Activated CD8-positive, alpha-beta memory T cell treated with anti-CD3 and anti-CD28 coated beads for 4 hours (primary cell): ENCODE data around the gene ZNF441.
"Not testable (repeated sequence)": the region's sequence is repeated elsewhere in the genome, so short reads cannot be mapped to it uniquely, and the experiment has no call there.

ENCODE experiments used
- DNase-seq, 2 donors: peaks; one replicate each; pipeline ENCODE4 v3.0.0-alpha.2; 2020; ENCODE audit warnings: low read depth in 2 of 2

The ZNF441 gene

DNA sequence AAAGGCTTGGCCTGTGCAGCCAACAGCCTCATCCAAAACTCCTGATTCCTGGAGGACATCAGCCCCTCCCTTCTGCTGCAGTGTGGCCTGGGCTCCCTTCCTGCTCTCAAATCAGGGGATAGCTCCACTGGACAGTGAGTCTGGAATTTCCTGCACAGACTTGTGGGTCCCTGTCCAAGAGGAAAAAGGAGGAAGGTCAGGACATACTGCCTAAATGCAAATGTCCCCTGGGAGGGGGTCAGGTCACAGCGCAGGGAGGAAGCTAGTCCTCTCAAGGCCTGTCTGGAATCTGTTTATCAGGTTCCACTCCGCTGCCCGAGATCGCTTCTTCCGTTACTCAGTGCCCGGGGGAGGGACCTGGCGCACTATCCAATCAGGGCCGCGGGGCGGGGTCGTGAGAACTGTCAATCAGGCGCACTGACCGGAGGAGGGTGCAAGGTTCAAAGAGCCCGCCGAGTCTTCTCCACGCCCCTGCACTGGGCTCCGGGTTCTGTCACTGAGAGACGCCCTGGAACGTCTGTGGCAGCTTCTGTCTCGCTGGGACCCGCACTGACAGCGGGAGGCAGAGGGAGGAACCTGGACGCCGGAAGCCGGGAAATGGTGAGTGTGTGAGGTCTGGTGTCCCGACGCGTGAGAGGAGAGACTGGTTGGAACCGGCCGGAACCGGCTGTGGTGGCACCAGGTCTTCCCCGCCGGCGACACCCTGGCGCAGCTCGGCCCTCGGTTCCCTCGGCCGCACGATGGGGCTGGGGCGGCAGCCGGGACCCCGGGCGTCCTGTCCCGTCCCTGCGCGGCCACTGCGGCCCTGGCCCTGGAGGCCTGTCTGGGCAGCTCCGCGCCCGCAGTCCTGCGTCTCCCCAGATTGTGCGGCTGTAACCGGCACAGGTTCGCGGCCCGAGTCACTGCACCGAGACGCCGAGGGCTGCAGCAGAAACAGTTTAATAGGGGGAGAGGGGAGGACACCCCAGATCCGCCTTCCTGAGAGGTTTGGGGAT lies at the start of gene ZNF441:
Gene ZNF441 (plus strand): TSS at position 404 of the 995 bp plus-strand sequence. CDS start 194 bp downstream, at position 598.
- peak; percentile 84 to 86 for DNase-seq

DNA sequence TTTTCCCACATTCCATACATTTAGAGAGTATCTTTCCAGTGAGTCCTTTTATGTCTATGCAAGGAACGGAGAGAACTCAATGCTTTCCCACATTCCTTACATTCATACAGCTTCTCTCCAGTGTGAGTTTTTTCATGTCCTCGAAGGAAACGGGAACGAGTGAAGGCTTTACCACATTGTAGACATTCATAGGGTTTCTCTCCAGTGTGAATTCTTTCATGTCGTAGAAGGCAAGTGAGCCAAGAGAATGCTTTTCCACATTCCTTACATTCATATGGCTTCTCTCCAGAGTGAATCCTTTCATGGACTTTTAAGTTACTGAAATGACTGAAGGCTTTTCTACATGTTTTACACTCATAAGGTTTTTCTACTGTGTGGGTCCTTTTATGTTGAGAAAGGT lies 45.1 kb upstream of the ZNF441 start:
- DNase-seq: no peak

DNA sequence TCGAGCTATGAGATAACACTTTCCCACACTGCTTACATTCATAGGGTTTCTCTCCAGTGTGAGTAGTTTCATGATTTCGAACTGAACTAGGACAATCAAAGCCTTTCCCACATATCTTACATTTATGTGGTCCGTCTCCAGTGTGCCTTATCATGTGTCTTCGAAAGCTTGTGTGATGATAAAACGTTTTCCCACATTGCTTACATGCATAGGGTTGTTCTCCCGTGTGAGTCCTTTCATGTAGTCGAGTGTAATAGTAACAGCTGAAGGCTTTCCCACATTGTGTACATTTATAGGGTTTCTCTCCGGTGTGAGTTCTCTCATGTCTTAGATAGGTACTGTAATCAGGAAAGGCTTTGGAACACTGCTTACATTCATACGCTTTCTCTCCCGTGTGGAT lies 44.4 kb upstream of the ZNF441 start:
- DNase-seq: no peak

DNA sequence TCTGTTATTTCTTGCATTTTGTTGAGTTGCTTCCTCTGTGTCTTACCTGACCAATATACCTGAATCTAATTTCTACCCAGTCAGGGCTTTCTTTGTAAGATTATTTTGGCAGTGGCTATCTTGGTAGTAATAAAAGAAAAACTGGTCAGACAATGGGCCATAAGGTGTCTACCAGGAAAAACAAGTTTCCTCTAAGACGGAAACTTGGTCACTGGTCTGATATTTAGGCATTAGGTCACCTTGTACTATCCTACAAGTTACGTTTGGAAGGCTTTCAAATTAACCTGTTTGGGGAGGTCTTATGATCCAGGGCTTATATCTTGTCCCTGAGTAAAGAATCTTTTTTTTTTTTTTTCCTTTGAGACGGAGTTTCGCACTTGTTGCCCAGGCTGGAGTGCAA lies 37.2 kb upstream of the ZNF441 start:
- no peak for DNase-seq

DNA sequence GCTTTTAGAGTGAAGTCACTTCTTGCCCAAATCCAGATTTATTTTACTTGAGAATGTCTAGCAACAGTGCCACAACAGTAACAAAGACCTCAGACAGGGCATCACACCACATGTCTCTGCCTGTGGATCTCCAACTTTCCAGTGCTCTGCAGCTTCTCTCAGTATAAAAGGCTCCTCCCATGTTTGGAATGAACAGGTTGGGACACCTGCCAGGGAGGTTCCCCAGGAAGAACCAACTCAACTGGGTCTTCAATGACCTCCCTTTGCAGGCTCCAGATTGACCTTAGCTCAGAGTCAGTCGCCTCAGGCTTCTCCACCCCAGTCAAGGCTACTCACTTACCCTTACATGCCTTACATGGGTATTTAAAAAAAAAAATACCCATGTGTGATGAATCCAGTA lies 31.4 kb upstream of the ZNF441 start:
- no peak for DNase-seq

DNA sequence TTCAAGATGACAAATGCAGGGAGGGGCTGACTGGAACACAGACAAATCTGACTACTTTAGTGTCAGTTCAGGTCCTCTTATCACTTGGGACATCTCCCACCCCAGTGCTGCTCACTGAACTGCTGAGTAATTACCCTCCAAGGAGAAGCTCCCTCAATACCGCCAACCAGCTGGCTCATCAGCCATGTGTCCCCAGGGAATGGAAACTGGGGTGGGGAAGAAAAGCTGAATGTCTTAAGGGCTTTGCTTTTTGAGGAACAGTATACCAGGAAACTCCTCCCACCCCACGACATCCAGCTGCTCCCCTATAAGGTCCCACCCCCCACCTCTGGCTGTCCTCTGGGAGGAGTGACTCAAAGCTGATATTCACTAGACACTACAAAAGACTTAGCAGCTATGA lies 30.1 kb upstream of the ZNF441 start:
- no peak for DNase-seq

DNA sequence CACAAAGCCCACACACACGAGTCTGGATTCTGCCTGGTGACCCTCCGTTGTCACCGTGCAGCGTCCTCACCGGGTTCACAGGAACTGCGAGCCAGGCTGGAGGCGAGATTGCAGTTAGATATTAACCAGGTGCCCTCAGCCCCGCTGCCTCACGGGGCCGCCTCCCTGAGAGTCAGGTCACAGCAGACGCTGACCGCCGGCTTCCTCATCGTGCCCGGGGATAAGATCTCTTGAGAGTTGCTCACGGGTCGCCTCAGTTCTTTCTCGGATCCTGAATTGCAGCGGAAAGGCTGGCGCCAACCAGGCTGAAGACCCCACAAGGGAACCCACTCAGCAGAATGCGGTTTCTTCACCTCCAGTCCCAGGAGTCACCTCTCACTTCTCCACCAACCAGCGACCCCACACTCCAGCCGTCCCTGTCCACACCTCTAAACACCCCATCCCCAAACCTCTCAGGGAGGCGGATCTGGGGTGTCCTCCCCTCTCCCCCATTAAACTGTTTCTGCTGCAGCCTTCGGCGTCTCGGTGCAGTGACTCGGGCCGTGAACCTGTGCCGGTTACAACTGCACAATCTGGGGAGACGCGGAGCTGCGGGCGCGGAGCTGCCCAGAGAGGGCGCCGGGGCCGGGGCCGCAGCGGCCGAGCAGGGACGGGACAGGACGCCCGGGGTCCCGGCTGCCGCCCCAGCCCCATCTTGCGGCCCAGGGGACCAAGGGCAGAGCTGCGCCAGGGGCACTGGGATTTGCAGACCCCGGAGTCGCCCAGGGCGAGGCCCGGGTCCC lies 28.6 kb upstream of the ZNF441 start:
- DNase-seq: no peak

DNA sequence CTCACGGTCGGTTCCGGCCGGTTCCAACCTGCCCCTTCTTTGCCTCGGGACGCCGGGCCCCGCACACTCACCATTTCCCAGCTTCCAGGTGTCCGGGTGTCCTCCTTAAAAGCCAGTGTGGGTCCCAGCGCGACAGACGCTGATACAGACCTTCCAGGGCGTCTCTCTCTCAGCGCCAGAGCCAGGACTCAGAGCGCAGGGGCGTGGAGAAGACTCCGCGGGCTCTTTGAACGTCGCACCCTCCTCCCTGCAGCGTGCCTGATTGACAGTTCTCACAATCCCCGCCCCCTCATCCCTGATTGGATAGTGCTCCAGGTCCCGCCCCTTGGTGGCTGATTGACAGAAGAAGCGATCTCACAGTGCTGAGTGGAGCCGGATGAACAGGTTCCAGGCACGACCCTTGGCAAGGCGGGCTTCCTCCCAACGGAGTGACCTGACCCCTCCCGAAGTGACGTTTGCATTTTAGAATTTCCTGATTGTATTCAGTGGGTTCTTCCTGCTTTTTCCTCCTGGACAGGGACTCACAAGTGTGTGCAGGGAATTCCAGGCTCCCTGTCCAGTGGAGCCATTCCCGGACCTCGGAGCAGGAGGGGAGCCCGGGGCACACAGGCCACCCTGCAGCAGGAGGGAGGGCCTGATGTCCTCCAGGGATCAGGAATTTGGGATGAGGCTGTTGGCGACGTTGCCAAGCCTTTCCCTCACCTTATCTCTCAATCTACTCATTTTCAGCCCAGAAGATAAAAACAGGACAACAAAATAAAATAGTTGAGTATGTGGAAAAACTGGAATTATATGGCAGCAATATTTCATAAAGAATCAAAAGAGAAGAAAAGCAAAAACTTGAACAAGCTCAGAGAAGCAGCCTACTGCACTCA lies 27.8 kb upstream of the ZNF441 start, which contains the start of gene ZNF823:
Gene ZNF823 (minus strand): TSS at position 201 of the 875 bp plus-strand sequence. CDS start 127 bp downstream, at position 74.
- peak; percentile 93 to 95 for DNase-seq

DNA sequence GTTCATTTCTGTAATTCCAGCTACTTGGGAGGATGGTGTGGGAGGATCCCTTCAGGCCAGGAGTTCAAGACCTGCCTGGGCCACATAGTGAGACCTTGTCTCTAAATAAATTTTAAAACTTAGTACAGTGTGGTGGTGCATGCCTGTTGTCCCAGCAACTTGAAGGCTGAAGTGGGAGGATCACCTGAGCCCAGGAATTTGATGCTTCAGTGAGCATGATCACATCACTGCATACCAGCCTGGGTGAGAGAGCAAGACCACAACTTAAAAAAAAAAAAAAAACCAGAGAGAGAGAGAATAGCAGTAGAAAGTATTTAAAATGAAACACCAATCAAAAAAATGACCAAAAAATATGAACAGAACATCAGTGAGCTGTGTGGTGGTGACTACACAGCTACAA lies 20.9 kb upstream of the ZNF441 start:
- no peak for DNase-seq

DNA sequence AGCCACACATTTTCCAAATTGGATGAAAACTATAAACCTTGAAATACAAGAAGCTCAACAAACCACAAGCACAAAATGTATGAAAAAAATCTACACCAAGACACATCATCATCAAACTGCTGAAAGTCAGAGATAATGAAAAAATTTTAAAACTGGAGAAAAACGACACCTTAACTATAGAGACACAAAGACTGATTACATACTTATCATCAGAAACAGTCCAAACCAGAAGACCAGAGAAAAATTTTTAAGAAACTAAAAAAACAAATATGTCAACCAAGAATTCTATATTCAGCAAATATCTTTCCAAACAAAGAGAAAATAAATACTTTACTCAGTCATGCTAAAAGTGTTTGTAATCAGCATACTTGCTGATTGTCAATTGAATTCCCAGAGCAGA lies 19.5 kb upstream of the ZNF441 start:
- DNase-seq: no peak

DNA sequence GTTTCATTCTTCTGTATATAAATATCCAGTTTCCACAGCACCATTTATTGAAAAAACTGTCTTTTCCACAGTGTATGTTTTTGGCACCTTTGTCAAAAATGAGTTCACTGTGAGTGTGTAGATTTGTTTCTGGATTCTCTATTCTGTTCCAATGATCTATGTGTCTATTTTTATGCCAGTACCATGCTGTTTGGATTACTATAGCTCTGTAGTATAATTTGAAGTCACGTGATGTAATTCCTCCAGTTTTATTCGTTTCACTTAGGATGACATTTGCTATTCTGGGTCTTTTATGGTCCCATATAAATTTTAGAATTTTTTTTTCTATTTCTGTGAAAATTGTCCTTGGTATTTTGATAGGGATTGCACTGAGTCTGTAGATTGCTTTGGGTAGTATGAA lies 17.0 kb upstream of the ZNF441 start:
- no peak for DNase-seq

DNA sequence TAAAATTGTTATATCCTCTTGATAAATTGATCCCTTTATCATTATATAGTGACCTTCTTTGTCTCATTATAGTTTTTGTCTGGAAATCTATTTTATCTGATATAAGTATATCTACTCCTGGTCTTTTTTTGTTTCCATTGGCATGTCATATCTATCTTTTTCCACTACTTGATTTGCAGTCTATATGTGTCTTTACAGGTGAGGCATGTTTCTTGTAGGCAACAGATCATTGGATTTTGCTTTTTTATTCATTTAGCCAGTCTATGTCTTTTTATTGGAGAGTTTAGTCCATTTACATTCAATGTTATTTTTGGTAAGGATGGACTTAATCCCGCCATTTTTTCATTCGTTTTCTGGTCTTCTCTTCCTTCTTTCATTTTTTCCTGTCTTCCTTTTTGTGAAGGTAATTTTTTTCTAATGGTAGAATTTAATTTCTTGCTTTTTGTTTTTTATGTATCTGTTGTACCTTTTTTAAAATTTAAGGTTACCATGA lies 14.5 kb upstream of the ZNF441 start:
- no peak for DNase-seq

DNA sequence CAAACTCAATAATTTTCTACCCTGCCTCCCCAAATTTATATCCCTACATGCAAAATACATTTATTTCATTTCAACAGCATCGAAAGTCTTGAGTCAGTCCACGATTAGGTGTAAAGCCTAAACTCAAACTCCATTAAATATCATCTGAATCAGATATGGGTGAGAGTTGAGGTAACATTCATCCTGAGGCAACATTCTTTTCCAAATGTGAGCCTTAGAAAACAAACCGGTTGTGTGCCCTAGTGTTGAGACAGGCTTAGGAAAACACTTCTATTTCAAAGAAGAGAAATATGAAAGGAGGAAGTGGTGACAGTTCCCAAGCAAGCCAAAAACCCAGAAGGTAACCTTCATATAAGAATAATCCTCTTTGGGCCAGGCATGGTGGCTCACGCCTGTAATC lies 12.1 kb upstream of the ZNF441 start:
- no peak for DNase-seq

DNA sequence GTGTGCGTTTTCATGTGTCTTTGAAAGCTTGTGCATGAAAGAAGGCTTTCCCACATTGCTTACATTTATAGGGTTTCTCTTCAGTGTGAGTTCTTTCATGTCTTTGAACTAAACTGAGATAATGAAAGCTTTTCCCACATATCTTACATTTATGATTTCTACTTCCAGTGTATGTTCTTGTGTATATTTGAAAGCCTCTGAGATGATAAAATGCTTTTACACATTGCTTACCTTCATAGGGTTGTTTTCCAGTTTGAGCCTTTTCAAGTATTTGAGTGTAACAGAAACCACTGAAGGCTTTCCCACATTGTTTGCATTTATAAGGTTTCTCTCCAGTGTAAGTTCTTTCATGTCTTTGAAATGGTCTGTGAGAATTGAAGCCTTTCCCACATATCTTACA lies 9.8 kb upstream of the ZNF441 start:
- DNase-seq: no peak

DNA sequence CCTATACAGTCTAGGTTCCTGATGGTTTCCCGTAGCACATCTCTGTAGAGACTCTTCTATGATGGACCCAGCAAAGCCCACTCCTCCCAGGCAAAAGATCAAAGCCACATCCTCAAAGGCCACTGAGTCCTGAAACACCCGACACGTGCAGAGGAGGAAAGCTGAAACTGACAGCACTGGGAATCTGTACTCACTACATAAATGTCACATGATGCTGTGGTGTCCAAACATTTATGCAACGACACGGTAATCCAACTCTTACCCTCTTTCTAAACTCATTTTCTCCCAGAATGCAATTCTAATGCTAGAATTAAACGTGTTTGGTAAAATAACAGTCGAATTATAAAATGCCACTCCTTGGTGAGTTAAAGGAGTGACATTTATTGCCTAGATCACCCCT lies 7.0 kb upstream of the ZNF441 start:
- no peak for DNase-seq

DNA sequence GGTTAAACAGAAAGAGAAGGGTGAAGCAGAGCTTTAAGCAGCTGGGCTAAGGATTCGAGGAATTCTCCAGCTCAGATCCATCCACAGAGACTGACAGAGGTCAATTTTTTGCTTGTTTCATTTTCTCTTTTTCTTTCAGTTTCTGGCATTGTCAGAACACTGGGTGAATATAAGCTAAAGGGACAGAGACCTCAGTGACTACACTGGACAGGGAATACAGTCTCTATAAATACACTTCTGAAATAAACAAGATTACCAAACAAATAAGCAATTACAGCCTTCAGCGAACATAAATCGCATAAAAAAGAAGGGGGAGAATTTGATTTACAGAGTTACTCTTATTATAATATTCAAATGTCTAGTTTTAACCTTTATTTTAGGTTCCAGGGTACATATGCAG lies 3.7 kb upstream of the ZNF441 start:
- no peak for DNase-seq

DNA sequence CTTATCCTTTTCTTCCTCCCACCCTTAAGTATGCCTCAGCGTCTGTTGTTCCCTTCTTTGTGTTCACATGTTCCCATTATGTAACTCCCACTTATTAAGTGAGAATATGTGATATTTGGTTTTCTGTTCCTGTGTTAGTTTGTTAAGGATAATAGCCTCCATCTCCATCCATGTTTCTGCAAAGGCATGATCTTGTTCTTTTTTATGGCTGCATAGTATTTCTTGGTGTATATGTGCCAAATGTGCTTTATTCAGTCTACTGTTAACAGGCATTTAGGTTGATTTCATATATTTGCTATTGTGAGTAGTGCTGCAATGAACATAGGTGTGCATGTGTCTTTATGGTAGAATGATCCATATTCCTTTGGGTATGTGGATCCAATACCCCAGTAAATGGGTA lies 3.2 kb upstream of the ZNF441 start:
- DNase-seq: no peak

DNA sequence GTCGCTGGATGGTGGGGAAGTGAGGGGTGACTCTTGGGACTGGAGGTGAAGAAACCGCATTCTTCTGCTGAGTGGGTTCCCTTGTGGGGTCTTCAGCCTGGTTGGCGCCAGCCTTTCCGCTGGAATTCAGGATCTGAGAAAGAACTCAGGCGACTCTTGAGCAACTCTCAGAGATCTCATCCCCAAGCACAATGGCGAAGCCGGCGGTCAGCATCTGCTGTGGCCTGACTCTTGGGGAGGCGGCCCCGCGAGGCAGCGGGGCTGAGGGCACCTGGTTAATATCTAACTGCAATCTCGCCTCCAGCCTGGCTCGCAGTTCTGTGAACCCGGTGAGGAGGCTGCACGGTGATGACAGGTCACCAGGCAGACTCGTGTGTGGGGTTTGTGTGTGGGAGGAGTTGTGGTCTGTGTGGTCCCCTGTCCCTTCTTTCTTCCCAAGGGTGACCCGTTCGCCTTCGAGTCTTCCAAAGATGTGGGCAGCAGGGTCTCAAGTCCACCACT lies 883 bp downstream of the ZNF441 start:
- DNase-seq: no peak

DNA sequence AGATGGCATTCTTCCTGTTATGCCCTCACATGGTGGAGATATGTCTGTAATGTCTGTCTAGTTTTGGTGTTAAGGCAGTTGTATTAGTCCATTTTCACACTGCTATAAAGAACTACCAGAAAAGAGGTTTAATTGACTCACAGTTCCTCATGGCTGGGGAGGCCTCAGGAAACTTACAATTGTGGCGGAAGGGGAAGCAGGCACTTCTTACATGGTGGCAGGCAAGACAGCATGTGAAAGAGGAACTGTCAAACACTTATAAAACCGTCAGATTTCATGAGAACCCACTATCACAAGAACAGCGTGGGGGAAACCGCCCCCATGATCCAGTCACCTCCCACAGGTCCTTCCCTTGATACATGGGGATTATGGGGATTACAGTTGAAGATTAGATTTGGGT lies 3.2 kb downstream of the ZNF441 start:
- DNase-seq: no peak

DNA sequence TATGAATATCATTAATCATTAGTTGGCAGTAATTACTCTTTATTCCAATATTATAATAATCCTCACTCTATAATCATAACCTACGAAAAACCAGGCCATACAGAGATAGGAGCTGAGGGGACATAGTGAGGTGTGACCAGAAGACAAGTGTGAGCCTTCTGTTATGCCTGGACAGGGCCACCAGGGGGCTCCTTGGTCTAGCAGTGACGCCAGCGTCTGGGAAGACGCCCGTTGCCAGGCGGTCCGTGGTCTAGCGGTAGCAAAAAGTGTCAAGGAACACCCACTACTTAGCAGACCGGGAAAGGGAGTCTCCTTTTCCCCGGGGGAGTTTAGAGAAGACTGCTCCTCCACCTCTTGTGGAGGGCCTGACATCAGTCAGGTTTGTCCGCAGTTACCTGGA lies 4.7 kb downstream of the ZNF441 start:
- not testable (repeated sequence) for DNase-seq

DNA sequence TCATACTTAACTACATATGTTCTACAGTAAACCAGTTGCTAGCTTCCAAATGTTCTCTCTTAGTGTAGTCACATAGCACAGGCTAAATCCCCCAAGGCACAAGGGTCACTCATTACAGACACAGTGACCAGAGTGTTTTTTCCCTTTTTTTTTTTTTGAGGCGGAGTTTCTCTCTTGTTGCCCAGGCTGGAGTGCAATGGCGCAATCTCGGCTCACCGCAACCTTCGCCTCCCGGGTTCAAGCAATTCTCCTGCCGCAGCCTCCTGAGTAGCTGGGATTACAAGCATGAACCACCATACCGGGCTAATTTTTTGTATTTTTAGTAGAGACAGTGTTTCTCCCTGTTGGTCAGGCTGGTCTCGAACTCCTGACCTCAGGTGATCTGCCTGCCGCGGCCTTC lies 9.9 kb downstream of the ZNF441 start:
- DNase-seq: not testable (repeated sequence)
